HG02678 (cell line): ENCODE results near the gene SLC25A48.

Experiments
- ATAC-seq: cut with Tn5 transposase; IDR thresholded peaks from one replicate; pipeline ENCODE4 v1.9.1; 2021; ENCODE audit warnings: mild to moderate bottlenecking, moderate library complexity; ENCODE audit not compliant: unreplicated experiment

Gene SLC25A48

GRCh38 chr5:135913713-135914626, 79.5 kb downstream of the SLC25A48 start:
- no peak for ATAC-seq

DNA sequence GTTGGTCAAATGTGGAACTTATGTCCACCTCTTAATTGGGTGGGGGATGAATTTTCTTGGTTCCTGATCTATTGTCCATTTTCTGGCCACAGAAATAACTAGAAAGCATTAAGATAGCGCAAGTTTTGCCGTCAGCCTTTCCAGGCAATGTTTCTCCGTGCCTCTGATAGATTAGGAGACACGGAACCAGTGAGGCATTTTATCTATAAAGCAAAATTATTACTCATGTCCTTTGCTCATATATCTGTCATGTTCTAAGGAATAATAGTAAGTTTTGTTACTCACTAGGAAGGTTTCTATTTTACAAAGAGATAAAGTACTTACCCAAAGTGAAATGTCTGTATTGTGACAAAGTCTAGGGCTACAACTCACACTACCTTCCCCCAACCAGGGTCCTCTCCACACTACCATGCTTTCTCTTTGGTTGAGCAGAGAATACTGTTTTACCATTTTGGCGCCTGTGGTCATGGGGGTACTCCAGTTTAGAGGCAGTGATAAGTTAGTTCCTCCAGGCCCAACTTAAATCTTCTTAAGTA, 81.1 kb downstream of the SLC25A48 start:
- no peak for ATAC-seq

- ATAC-seq: no peak
These were observed 82.3 kb downstream of the SLC25A48 start for GRCh38 chr5:135916638-135917263.

DNA sequence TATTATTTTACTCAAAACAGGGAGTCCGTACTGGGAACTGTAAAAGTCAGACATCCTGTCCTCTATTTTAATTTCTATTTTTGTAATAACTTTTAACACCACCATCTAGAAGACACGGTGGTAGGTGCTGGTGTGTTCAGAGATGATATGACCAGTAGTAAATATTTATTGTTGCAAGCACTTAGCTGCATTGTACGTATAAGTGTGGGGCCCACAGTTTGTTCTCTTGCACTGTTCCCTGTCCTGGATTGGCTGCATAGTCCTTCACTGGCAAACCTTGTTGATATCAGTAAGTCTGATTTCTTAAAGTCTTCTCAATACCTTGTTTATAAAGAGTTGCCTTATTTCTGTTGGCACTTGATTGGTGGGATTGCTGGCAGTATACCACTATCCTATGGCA, 85.7 kb downstream of the SLC25A48 start:
- ATAC-seq: no peak

- no peak for ATAC-seq
These were observed 86.9 kb downstream of the SLC25A48 start for GRCh38 chr5:135921388-135921787.

DNA sequence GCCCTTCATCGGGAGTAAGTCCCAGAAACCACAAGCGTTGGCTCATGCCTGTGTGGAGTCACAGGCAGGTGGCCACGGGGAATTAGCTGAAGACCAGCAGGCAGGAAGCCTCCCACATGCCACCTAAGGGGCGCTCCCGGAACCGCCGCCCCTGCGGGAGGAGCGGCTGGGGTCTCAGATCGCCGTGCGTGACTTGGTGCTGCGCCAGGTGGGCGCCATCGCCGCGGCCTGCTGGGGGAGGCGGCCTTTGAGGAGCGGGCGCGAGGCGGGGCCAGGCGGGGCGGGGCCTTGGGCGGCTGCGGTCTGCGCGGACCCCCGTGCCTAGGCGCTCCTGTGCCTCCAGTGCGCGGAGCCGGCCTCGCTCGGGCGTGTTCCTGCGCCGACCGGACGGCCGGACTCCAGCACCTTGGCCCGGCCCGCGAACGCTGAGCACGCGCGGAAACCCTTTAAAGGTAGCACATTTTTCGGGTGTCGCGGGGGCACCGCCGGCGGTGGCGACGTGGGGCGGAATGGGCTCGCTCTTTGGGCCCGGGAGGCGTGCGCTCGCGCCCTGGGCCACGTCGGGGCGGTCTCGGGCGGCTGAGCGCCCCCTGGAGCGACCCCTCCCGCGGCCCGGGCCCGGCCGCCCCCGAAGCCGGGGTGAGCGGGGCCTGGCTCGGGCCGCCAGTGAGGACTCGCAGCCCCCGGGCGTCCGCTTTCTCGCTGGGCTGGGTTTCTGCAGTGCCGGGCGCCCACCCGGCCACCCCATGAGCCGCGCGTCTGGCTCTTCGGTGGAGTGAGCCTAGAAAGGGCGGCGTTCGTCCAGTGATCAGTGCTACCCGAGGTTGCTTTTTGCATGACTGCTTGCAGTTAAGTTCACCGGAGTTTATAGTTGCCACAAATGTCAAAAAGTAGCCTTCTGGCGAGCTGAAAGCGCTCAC, 95.8 kb downstream of the SLC25A48 start:
- ATAC-seq: no peak

- ATAC-seq: no peak
These were observed 96.5 kb downstream of the SLC25A48 start for GRCh38 chr5:135930949-135931295.

DNA sequence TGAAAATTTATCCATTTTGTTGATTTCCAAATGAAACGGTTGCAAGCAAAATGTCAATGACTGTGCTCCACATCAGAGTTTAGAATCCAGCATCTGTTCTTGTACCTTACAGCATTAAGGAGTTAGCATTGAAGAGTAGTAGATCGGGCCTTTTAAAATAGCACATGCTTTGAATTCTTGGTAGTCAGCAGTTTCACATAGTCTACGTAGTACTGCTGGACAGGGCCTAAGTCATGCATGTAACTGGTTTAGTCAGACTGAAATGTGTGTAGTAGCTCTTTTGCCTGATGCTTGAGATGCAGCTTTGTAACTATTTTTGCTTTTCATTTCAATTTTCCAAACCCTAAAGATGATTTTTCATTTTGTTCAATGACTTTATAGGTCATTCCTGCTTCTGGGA, 100.5 kb downstream of the SLC25A48 start:
- no peak for ATAC-seq

DNA sequence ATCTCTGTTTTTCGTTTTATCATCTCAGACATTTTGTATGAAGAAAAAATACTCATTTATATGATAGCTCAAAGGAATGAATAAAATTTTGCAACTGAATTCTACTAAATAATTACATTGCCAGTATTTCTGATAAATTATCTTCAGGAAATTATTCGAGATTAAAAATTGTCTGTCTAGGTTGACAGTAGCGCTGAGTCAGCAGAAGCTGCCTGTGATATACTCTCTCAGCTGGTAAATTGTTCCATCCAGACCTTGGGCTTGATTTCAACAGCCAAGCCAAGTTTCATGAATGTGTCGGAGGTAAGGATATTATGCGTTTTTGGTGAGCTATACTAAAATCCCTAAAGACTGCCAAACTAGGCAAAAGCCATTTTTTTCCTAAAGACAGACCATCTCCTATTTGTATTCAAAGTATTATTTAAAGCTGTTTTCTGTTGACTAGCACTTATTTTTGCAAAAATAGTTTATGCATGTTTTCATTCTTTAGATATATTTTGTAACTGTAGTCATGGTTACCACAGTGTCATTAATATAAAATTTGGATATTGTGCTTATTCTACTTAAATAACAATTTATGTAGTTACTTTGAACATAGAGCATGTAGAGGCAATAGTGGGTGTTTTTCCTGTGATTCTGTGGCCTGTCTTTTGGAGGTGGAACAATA, 102.9 kb downstream of the SLC25A48 start:
- no peak for ATAC-seq
